Measurements from ENCODE around the gene RASSF5.

Gene RASSF5

GRCh38 chr1:206582971-206583706 lies 75.8 kb downstream of the RASSF5 start:
- H3K36me3 ChIP-seq (replicated peaks; ENCODE audit: low read depth, low read length), result peaks cover 64% of the 10 kb centered on the region
- no peak overlapping the region for H3K4me2 ChIP-seq (ENCODE audit: low read length)
- peaks cover 47% of the 10 kb centered on the region for H3K79me2 ChIP-seq (ENCODE audit: low read length)
- no peak overlapping the region for H2AFZ ChIP-seq (ENCODE audit: low read depth, low read length)
- H3K27ac ChIP-seq (ENCODE audit: low read length), result peak overlapping the region; percentile 29
- no peak overlapping the region for H3K9ac ChIP-seq (ENCODE audit: low read length)
- no peaks in the 10 kb centered on the region for H3K9me3 ChIP-seq (ENCODE audit: insufficient read depth, low read length)
- H3K27me3 ChIP-seq (ENCODE audit: low read depth, low read length), result no peaks in the 10 kb centered on the region
- H3K4me1 ChIP-seq (ENCODE audit: low read length), result peaks cover 44% of the 10 kb centered on the region
- H4K20me1 ChIP-seq (ENCODE audit: insufficient read depth, low read length), result peaks cover 54% of the 10 kb centered on the region
- no peak for TF ChIP-seq EZH2phosphoT487 (IDR thresholded peaks at IDR 0.05; ENCODE audit: low read depth)
- no peak overlapping the region for H3K4me3 ChIP-seq (ENCODE audit: low read length)

GRCh38 chr1:206583707-206584648 lies 76.6 kb downstream of the RASSF5 start:
- Histone ChIP-seq H3K9ac (ENCODE audit: low read length) (no peak overlapping the region), H3K27ac (ENCODE audit: low read length) (peak overlapping the region; percentile 29), H3K27me3 (ENCODE audit: low read depth, low read length) (no peaks in the 10 kb centered on the region), H3K4me2 (ENCODE audit: low read length) (no peak overlapping the region), H3K36me3 (replicated peaks; ENCODE audit: low read depth, low read length) (peaks cover 72% of the 10 kb centered on the region), H3K4me1 (ENCODE audit: low read length) (peaks cover 36% of the 10 kb centered on the region), H4K20me1 (ENCODE audit: insufficient read depth, low read length) (peaks cover 46% of the 10 kb centered on the region), H3K4me3 (ENCODE audit: low read length) (no peak overlapping the region), H3K9me3 (ENCODE audit: insufficient read depth, low read length) (no peaks in the 10 kb centered on the region), H2AFZ (ENCODE audit: low read depth, low read length) (no peak overlapping the region), H3K79me2 (ENCODE audit: low read length) (peaks cover 39% of the 10 kb centered on the region)
- TF ChIP-seq EZH2phosphoT487 (IDR thresholded peaks at IDR 0.05; ENCODE audit: low read depth) (no peak), CTCF (IDR thresholded peaks at IDR 0.05; ENCODE audit: low read depth, low read length) (peak; percentile 99)

- Histone ChIP-seq H4K20me1 (ENCODE audit: insufficient read depth, low read length) (peaks cover 39% of the 10 kb centered on the region), H3K9ac (ENCODE audit: low read length) (no peak overlapping the region), H3K4me2 (ENCODE audit: low read length) (no peak overlapping the region), H3K4me1 (ENCODE audit: low read length) (peaks cover 29% of the 10 kb centered on the region), H2AFZ (ENCODE audit: low read depth, low read length) (no peak overlapping the region), H3K79me2 (ENCODE audit: low read length) (peaks cover 32% of the 10 kb centered on the region), H3K27ac (ENCODE audit: low read length) (no peak overlapping the region), H3K27me3 (ENCODE audit: low read depth, low read length) (no peaks in the 10 kb centered on the region), H3K4me3 (ENCODE audit: low read length) (no peak overlapping the region), H3K9me3 (ENCODE audit: insufficient read depth, low read length) (no peaks in the 10 kb centered on the region), H3K36me3 (replicated peaks; ENCODE audit: low read depth, low read length) (peaks cover 78% of the 10 kb centered on the region)
- TF ChIP-seq CTCF (IDR thresholded peaks at IDR 0.05; ENCODE audit: low read depth, low read length) (no peak), EZH2phosphoT487 (IDR thresholded peaks at IDR 0.05; ENCODE audit: low read depth) (no peak)
These were observed 77.4 kb downstream of the RASSF5 start for GRCh38 chr1:206584683-206585082.

GRCh38 chr1:206586501-206587445 lies 79.4 kb downstream of the RASSF5 start:
- Histone ChIP-seq H3K27ac (ENCODE audit: low read length) (no peak overlapping the region), H3K4me3 (ENCODE audit: low read length) (no peak overlapping the region), H3K36me3 (replicated peaks; ENCODE audit: low read depth, low read length) (peaks cover 86% of the 10 kb centered on the region), H3K4me1 (ENCODE audit: low read length) (peaks cover 20% of the 10 kb centered on the region), H3K9ac (ENCODE audit: low read length) (no peak overlapping the region), H4K20me1 (ENCODE audit: insufficient read depth, low read length) (peaks cover 28% of the 10 kb centered on the region), H2AFZ (ENCODE audit: low read depth, low read length) (no peak overlapping the region), H3K9me3 (ENCODE audit: insufficient read depth, low read length) (no peaks in the 10 kb centered on the region), H3K27me3 (ENCODE audit: low read depth, low read length) (no peaks in the 10 kb centered on the region), H3K4me2 (ENCODE audit: low read length) (no peak overlapping the region), H3K79me2 (ENCODE audit: low read length) (peaks cover 12% of the 10 kb centered on the region)
- no peak for TF ChIP-seq EZH2phosphoT487 (IDR thresholded peaks at IDR 0.05; ENCODE audit: low read depth)
- no peak for TF ChIP-seq CTCF (IDR thresholded peaks at IDR 0.05; ENCODE audit: low read depth, low read length)
